ENCODE results near the gene BMP5.

Gene BMP5

GRCh38 chr6:55868176-55868575, 7.2 kb downstream of the BMP5 start:
- Mint-ChIP-seq H3K27ac (ENCODE audit: low read depth) (no peak overlapping the region), H3K4me1 (no peaks in the 10 kb centered on the region), H3K27me3 (no peaks in the 10 kb centered on the region), H3K36me3 (ENCODE audit: insufficient read depth) (no peaks in the 10 kb centered on the region), H3K4me3 (no peak overlapping the region), H3K9me3 (peaks cover 13% of the 10 kb centered on the region)
- DNase-seq (ENCODE audit: low spot score in 2 of 2), result no peak
- ATAC-seq (replicated peaks; ENCODE audit: extremely low read depth, poor library complexity, severe bottlenecking), result no peak

- H3K27me3 Mint-ChIP-seq, result no peaks in the 10 kb centered on the region
- no peak overlapping the region for H3K27ac Mint-ChIP-seq (ENCODE audit: low read depth)
- H3K4me1 Mint-ChIP-seq, result no peaks in the 10 kb centered on the region
- no peak for ATAC-seq (replicated peaks; ENCODE audit: extremely low read depth, poor library complexity, severe bottlenecking)
- peaks cover 20% of the 10 kb centered on the region for H3K9me3 Mint-ChIP-seq
- no peaks in the 10 kb centered on the region for H3K36me3 Mint-ChIP-seq (ENCODE audit: insufficient read depth)
- H3K4me3 Mint-ChIP-seq, result no peak overlapping the region
- no peak for DNase-seq (ENCODE audit: low spot score in 2 of 2)
These were observed 9.3 kb downstream of the BMP5 start for GRCh38 chr6:55866128-55866527.

GRCh38 chr6:55853008-55854001, 22.1 kb downstream of the BMP5 start:
- DNase-seq (ENCODE audit: low spot score in 2 of 2), result no peak

GRCh38 chr6:55841341-55841740, 34.0 kb downstream of the BMP5 start:
- DNase-seq (ENCODE audit: low spot score in 2 of 2) (no peak), ATAC-seq (replicated peaks; ENCODE audit: extremely low read depth, poor library complexity, severe bottlenecking) (no peak)
- no peak overlapping the region for H3K4me3 Mint-ChIP-seq
- no peaks in the 10 kb centered on the region for H3K4me1 Mint-ChIP-seq
- H3K36me3 Mint-ChIP-seq (ENCODE audit: insufficient read depth), result no peaks in the 10 kb centered on the region
- no peaks in the 10 kb centered on the region for H3K27me3 Mint-ChIP-seq
- H3K9me3 Mint-ChIP-seq, result peaks cover 10% of the 10 kb centered on the region
- no peak overlapping the region for H3K27ac Mint-ChIP-seq (ENCODE audit: low read depth)

More at GRCh38 chr6:55853008-55854001, 22.1 kb downstream of the BMP5 start:
- H3K4me3 Mint-ChIP-seq, result no peak overlapping the region
- no peaks in the 10 kb centered on the region for H3K4me1 Mint-ChIP-seq
- H3K9me3 Mint-ChIP-seq, result no peaks in the 10 kb centered on the region
- H3K36me3 Mint-ChIP-seq (ENCODE audit: insufficient read depth), result no peaks in the 10 kb centered on the region
- H3K27me3 Mint-ChIP-seq, result no peaks in the 10 kb centered on the region
- H3K27ac Mint-ChIP-seq (ENCODE audit: low read depth), result no peak overlapping the region
- ATAC-seq (replicated peaks; ENCODE audit: extremely low read depth, poor library complexity, severe bottlenecking), result no peak

GRCh38 chr6:55839080-55839479, 36.3 kb downstream of the BMP5 start:
- Mint-ChIP-seq H3K4me3 (no peak overlapping the region), H3K27ac (ENCODE audit: low read depth) (no peak overlapping the region), H3K36me3 (ENCODE audit: insufficient read depth) (no peaks in the 10 kb centered on the region), H3K4me1 (no peaks in the 10 kb centered on the region), H3K27me3 (no peaks in the 10 kb centered on the region), H3K9me3 (peaks cover 10% of the 10 kb centered on the region)
- ATAC-seq (replicated peaks; ENCODE audit: extremely low read depth, poor library complexity, severe bottlenecking), result no peak
- no peak for DNase-seq (ENCODE audit: low spot score in 2 of 2)

GRCh38 chr6:55836945-55837344, 38.4 kb downstream of the BMP5 start:
- no peak overlapping the region for H3K4me3 Mint-ChIP-seq
- no peaks in the 10 kb centered on the region for H3K36me3 Mint-ChIP-seq (ENCODE audit: insufficient read depth)
- H3K4me1 Mint-ChIP-seq, result no peaks in the 10 kb centered on the region
- peaks cover 10% of the 10 kb centered on the region for H3K9me3 Mint-ChIP-seq
- no peak for ATAC-seq (replicated peaks; ENCODE audit: extremely low read depth, poor library complexity, severe bottlenecking)
- H3K27ac Mint-ChIP-seq (ENCODE audit: low read depth), result no peak overlapping the region
- DNase-seq (ENCODE audit: low spot score in 2 of 2), result no peak
- H3K27me3 Mint-ChIP-seq, result no peaks in the 10 kb centered on the region

- no peak for DNase-seq (ENCODE audit: low spot score in 2 of 2)
- Mint-ChIP-seq H3K27ac (ENCODE audit: low read depth) (no peak overlapping the region), H3K4me3 (no peak overlapping the region), H3K9me3 (peaks cover 12% of the 10 kb centered on the region), H3K27me3 (no peaks in the 10 kb centered on the region), H3K36me3 (ENCODE audit: insufficient read depth) (no peaks in the 10 kb centered on the region), H3K4me1 (no peaks in the 10 kb centered on the region)
- no peak for ATAC-seq (replicated peaks; ENCODE audit: extremely low read depth, poor library complexity, severe bottlenecking)
These were observed 38.9 kb downstream of the BMP5 start for GRCh38 chr6:55836481-55836880.

GRCh38 chr6:55835220-55835619, 40.2 kb downstream of the BMP5 start:
- Mint-ChIP-seq H3K27ac (ENCODE audit: low read depth) (no peak overlapping the region), H3K36me3 (ENCODE audit: insufficient read depth) (no peaks in the 10 kb centered on the region), H3K4me3 (no peak overlapping the region), H3K27me3 (no peaks in the 10 kb centered on the region), H3K4me1 (no peaks in the 10 kb centered on the region), H3K9me3 (peaks cover 12% of the 10 kb centered on the region)
- no peak for ATAC-seq (replicated peaks; ENCODE audit: extremely low read depth, poor library complexity, severe bottlenecking)
- no peak for DNase-seq (ENCODE audit: low spot score in 2 of 2)

GRCh38 chr6:55833284-55833683, 42.1 kb downstream of the BMP5 start:
- DNase-seq (ENCODE audit: low spot score in 2 of 2) (no peak), ATAC-seq (replicated peaks; ENCODE audit: extremely low read depth, poor library complexity, severe bottlenecking) (no peak)
- H3K4me1 Mint-ChIP-seq, result no peaks in the 10 kb centered on the region
- H3K36me3 Mint-ChIP-seq (ENCODE audit: insufficient read depth), result no peaks in the 10 kb centered on the region
- no peak overlapping the region for H3K4me3 Mint-ChIP-seq
- H3K27ac Mint-ChIP-seq (ENCODE audit: low read depth), result no peak overlapping the region
- no peaks in the 10 kb centered on the region for H3K27me3 Mint-ChIP-seq
- peaks cover 12% of the 10 kb centered on the region for H3K9me3 Mint-ChIP-seq

GRCh38 chr6:55827818-55828522, 47.4 kb downstream of the BMP5 start:
- H3K27ac Mint-ChIP-seq (ENCODE audit: low read depth), result no peak overlapping the region
- DNase-seq (ENCODE audit: low spot score in 2 of 2) (no peak), ATAC-seq (replicated peaks; ENCODE audit: extremely low read depth, poor library complexity, severe bottlenecking) (no peak)
- H3K36me3 Mint-ChIP-seq (ENCODE audit: insufficient read depth), result peaks cover 2% of the 10 kb centered on the region
- no peak overlapping the region for H3K4me3 Mint-ChIP-seq
- peaks cover 18% of the 10 kb centered on the region for H3K9me3 Mint-ChIP-seq
- H3K27me3 Mint-ChIP-seq, result no peaks in the 10 kb centered on the region
- H3K4me1 Mint-ChIP-seq, result no peaks in the 10 kb centered on the region

- peaks cover 2% of the 10 kb centered on the region for H3K36me3 Mint-ChIP-seq (ENCODE audit: insufficient read depth)
- no peak overlapping the region for H3K4me3 Mint-ChIP-seq
- H3K27ac Mint-ChIP-seq (ENCODE audit: low read depth), result no peak overlapping the region
- ATAC-seq (replicated peaks; ENCODE audit: extremely low read depth, poor library complexity, severe bottlenecking) (no peak), DNase-seq (ENCODE audit: low spot score in 2 of 2) (no peak)
- no peaks in the 10 kb centered on the region for H3K27me3 Mint-ChIP-seq
- H3K4me1 Mint-ChIP-seq, result no peaks in the 10 kb centered on the region
- peaks cover 18% of the 10 kb centered on the region for H3K9me3 Mint-ChIP-seq
These were observed 48.4 kb downstream of the BMP5 start for GRCh38 chr6:55826941-55827340.

GRCh38 chr6:55825402-55826051, 49.9 kb downstream of the BMP5 start:
- ATAC-seq (replicated peaks; ENCODE audit: extremely low read depth, poor library complexity, severe bottlenecking) (no peak), DNase-seq (ENCODE audit: low spot score in 2 of 2) (no peak)
- H3K4me1 Mint-ChIP-seq, result no peaks in the 10 kb centered on the region
- H3K9me3 Mint-ChIP-seq, result peaks cover 12% of the 10 kb centered on the region
- H3K4me3 Mint-ChIP-seq, result no peak overlapping the region
- no peak overlapping the region for H3K27ac Mint-ChIP-seq (ENCODE audit: low read depth)
- H3K36me3 Mint-ChIP-seq (ENCODE audit: insufficient read depth), result peaks cover 2% of the 10 kb centered on the region
- H3K27me3 Mint-ChIP-seq, result no peaks in the 10 kb centered on the region
